ENCODE results near the gene ATP6V1G1. TPM values are rescaled to one million over a fixed set of nuclear protein-coding genes. Genes with fewer than 3 reads are reported as not detected.

ATP6V1G1 gene
- total and polyA plus RNA-seq, 2 of the 13 experiments (the other 11 are each of a cell fraction or from before 2014, with no cell fraction given) = 108 to 158 TPM

DNA sequence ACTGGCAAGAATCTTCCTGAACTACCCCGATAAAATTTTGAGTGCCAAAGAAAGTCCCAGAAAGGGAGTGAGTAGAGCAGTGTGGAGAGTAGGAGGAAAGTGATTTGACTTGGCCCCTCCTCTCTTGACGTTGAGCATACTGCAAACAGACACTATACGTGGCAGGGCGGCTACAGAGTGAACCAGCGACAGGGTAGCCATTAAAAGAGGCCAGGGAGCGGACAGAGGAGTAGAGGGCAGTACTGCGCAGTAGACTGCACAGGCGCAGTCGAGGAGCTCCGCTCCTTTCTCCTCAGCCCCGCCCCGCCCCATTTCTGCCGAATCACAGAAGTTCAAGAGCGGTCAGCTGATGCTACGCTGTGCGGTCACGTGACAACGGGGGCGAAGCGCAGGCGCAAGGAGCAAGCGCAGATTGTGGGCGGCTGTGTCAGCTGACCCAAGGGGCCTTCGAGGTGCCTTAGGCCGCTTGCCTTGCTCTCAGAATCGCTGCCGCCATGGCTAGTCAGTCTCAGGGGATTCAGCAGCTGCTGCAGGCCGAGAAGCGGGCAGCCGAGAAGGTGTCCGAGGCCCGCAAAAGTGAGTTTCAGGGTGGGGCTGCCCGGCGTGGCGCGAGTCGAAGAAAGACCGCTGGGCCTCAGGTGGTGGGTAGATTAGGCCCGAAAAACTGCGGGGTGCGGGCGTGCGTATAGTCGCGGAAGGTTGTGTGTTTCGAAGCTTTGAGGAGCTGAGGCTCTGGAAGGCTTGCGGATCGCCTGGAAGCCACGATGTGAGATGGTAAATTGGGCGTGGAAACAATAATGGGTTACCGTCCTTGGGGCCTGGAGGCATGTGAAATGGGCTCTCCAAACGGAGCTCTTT lies at the start of gene ATP6V1G1 (continued):
- TF ChIP-seq, protein P1, sequence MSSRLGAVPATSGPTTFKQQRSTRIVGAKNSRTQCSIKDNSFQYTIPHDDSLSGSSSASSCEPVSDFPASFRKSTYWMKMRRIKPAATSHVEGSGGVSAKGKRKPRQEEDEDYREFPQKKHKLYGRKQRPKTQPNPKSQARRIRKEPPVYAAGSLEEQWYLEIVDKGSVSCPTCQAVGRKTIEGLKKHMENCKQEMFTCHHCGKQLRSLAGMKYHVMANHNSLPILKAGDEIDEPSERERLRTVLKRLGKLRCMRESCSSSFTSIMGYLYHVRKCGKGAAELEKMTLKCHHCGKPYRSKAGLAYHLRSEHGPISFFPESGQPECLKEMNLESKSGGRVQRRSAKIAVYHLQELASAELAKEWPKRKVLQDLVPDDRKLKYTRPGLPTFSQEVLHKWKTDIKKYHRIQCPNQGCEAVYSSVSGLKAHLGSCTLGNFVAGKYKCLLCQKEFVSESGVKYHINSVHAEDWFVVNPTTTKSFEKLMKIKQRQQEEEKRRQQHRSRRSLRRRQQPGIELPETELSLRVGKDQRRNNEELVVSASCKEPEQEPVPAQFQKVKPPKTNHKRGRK (CRISPR knock-in tag; IDR thresholded peaks at IDR 0.05) = no peak
- TF ChIP-seq, protein P2, sequence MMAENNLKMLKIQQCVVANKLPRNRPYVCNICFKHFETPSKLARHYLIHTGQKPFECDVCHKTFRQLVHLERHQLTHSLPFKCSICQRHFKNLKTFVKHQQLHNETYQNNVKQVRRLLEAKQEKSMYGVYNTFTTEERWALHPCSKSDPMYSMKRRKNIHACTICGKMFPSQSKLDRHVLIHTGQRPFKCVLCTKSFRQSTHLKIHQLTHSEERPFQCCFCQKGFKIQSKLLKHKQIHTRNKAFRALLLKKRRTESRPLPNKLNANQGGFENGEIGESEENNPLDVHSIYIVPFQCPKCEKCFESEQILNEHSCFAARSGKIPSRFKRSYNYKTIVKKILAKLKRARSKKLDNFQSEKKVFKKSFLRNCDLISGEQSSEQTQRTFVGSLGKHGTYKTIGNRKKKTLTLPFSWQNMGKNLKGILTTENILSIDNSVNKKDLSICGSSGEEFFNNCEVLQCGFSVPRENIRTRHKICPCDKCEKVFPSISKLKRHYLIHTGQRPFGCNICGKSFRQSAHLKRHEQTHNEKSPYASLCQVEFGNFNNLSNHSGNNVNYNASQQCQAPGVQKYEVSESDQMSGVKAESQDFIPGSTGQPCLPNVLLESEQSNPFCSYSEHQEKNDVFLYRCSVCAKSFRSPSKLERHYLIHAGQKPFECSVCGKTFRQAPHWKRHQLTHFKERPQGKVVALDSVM (CRISPR knock-in tag; IDR thresholded peaks at IDR 0.05) = no peak
- TF ChIP-seq RFX1 (IDR thresholded peaks at IDR 0.05) = no peak
- no peak for TF ChIP-seq NFATC3 (CRISPR knock-in tag; IDR thresholded peaks at IDR 0.05)
- TF ChIP-seq ZNF20 (CRISPR knock-in tag; IDR thresholded peaks at IDR 0.05) = no peak
- TF ChIP-seq, protein P3, sequence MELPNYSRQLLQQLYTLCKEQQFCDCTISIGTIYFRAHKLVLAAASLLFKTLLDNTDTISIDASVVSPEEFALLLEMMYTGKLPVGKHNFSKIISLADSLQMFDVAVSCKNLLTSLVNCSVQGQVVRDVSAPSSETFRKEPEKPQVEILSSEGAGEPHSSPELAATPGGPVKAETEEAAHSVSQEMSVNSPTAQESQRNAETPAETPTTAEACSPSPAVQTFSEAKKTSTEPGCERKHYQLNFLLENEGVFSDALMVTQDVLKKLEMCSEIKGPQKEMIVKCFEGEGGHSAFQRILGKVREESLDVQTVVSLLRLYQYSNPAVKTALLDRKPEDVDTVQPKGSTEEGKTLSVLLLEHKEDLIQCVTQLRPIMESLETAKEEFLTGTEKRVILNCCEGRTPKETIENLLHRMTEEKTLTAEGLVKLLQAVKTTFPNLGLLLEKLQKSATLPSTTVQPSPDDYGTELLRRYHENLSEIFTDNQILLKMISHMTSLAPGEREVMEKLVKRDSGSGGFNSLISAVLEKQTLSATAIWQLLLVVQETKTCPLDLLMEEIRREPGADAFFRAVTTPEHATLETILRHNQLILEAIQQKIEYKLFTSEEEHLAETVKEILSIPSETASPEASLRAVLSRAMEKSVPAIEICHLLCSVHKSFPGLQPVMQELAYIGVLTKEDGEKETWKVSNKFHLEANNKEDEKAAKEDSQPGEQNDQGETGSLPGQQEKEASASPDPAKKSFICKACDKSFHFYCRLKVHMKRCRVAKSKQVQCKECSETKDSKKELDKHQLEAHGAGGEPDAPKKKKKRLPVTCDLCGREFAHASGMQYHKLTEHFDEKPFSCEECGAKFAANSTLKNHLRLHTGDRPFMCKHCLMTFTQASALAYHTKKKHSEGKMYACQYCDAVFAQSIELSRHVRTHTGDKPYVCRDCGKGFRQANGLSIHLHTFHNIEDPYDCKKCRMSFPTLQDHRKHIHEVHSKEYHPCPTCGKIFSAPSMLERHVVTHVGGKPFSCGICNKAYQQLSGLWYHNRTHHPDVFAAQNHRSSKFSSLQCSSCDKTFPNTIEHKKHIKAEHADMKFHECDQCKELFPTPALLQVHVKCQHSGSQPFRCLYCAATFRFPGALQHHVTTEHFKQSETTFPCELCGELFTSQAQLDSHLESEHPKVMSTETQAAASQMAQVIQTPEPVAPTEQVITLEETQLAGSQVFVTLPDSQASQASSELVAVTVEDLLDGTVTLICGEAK (IDR thresholded peaks at IDR 0.05) = no peak
- TF ChIP-seq, protein P3 (CRISPR knock-in tag; IDR thresholded peaks at IDR 0.05) = peak; percentile 74; the same call in 1 of the 2 replicates
- no peak for TF ChIP-seq NR2F1 (CRISPR knock-in tag; IDR thresholded peaks at IDR 0.05)
- peak; percentile 88 for TF ChIP-seq KDM2A (CRISPR knock-in tag; IDR thresholded peaks at IDR 0.05; ENCODE audit: borderline replicate concordance, low read depth)
- no peak for TF ChIP-seq DNMT1 (CRISPR knock-in tag; IDR thresholded peaks at IDR 0.05)
- no peak for TF ChIP-seq RFX3 (CRISPR knock-in tag; IDR thresholded peaks at IDR 0.05)
- TF ChIP-seq PCBP2 (optimal IDR thresholded peaks at IDR 0.05; ENCODE audit: low read depth, low read length, poor library complexity, severe bottlenecking) = no peak
- no peak for TF ChIP-seq MBD4 (IDR thresholded peaks at IDR 0.05; ENCODE audit: borderline replicate concordance, low read length)
- peak; percentile 95 for TF ChIP-seq HDAC1 (CRISPR knock-in tag; IDR thresholded peaks at IDR 0.05)
- no peak; the same call in 1 of the 2 replicates for TF ChIP-seq HIVEP1 (CRISPR knock-in tag; IDR thresholded peaks at IDR 0.05)
- no peak for TF ChIP-seq ZNF737 (CRISPR knock-in tag; IDR thresholded peaks at IDR 0.05; ENCODE audit: borderline replicate concordance)
- no peak for TF ChIP-seq KAT2B (IDR thresholded peaks at IDR 0.05; ENCODE audit: borderline replicate concordance, low read depth, low read length)
